Small intestine (tissue), 7 donors: ENCODE data around the gene CELA1. TPM values are rescaled to one million over a fixed set of nuclear protein-coding genes. Genes with fewer than 3 reads are reported as not detected.

ENCODE experiments used
- DNase-seq, 2 donors: peaks; one replicate each; pipeline versions ENCODE4 v3.0.0 to v3.0.0-alpha.2; 2013
- FAIRE-seq: peaks from 2 replicates; lab custom pipeline; 2012; peaks lifted over from hg19 to GRCh38; lab: Jason Lieb, UNC
- H3K27ac ChIP-seq, 3 donors: one replicate each; pipeline ENCODE4 v1.5.1; 2013; ENCODE audit warnings: low read length in 2 of 3, mild to moderate bottlenecking in 2 of 3, control low read depth in 1 of 3, inconsistent platforms in 1 of 3, low read depth in 1 of 3, moderate library complexity in 1 of 3
- H3K27me3 ChIP-seq, 3 donors: one replicate each; pipeline ENCODE4 v1.6.1; 2013; ENCODE audit warnings: low read length in 3 of 3, inconsistent platforms in 1 of 3; ENCODE audit not compliant: control insufficient read depth in 3 of 3, insufficient read depth in 3 of 3
- H3K36me3 ChIP-seq, 3 donors: one replicate each; pipeline ENCODE4 v1.6.1; 2013; ENCODE audit warnings: low read length in 3 of 3, inconsistent platforms in 1 of 3, low read depth in 1 of 3, mild to moderate bottlenecking in 1 of 3, moderate library complexity in 1 of 3; ENCODE audit not compliant: control insufficient read depth in 3 of 3, insufficient read depth in 2 of 3
- H3K4me1 ChIP-seq, 3 donors: one replicate each; pipeline ENCODE4 v1.6.1; 2013; ENCODE audit warnings: low read length in 2 of 3, inconsistent platforms in 1 of 3, low read depth in 1 of 3, mild to moderate bottlenecking in 1 of 3, moderate library complexity in 1 of 3; ENCODE audit not compliant: control insufficient read depth in 3 of 3, insufficient read depth in 2 of 3
- H3K4me3 ChIP-seq, 3 donors: one replicate each; pipeline ENCODE4 v1.5.1; 2013; ENCODE audit warnings: low read length in 3 of 3, control low read depth in 1 of 3, inconsistent platforms in 1 of 3, low read depth in 1 of 3, mild to moderate bottlenecking in 1 of 3, moderate library complexity in 1 of 3
- H3K9me3 ChIP-seq, 2 donors: one replicate each; pipeline ENCODE4 v1.6.1; 2013; ENCODE audit warnings: low read depth in 1 of 2, low read length in 1 of 2; ENCODE audit not compliant: control insufficient read depth in 2 of 2, insufficient read depth in 1 of 2
- WGBS, 3 donors: extraction: QIAGEN DNeasy Blood & Tissue Kit; methylation state at CpG; one replicate each; pipeline ENCODE4 v1.1.7; 2013; 5-methylcytosine and 5-hydroxymethylcytosine counted together
- polyA plus RNA-seq, 4 donors: library from polyadenylated mRNA; stranded (reverse) in 3 of 4; unstranded in 1 of 4; fragments of 200-250 nt in 3 of 4; fragments of 120-200 nt in 1 of 4; gene quantifications; one replicate each; pipeline versions ENCODE4 v1.2.1 to v1.2.3, GENCODE V29; 2013
- donor health status: healthy with polysubstance abuse.
- donor health status: control.
- donor health status: control.
- donor health status: Bipolar disorder and iron deficiency.
- donor health status: healthy.

Gene CELA1
- polyA plus RNA-seq, 4 donors: 0.09 TPM; not detected in 3

- Histone ChIP-seq H3K4me1 (peaks cover 0 to 3% (median 0%) of the 10 kb centered on the region in 3 donors), H3K27ac (no peak overlapping the region), H3K36me3 (no peaks in the 10 kb centered on the region), H3K27me3 (no peaks in the 10 kb centered on the region), H3K4me3 (no peak overlapping the region), H3K9me3 (no peaks in the 10 kb centered on the region)
- DNase-seq (no peak), FAIRE-seq (no peak)
Measured at GRCh38 chr12:51330186-51330585, 16.3 kb downstream of the CELA1 start.

- FAIRE-seq (no peak), DNase-seq (no peak)
- no peak overlapping the region for H3K4me3 ChIP-seq
- peak overlapping the region in 1 of 3 donors; percentile 5 for H3K27ac ChIP-seq
- H3K27me3 ChIP-seq: no peaks in the 10 kb centered on the region
- H3K36me3 ChIP-seq: no peaks in the 10 kb centered on the region
- H3K4me1 ChIP-seq: peaks cover 0 to 3% (median 0%) of the 10 kb centered on the region in 3 donors
- WGBS, 3 donors: 76 to 79% (median 78%) methylated on average over 5 of the region's 5 CpGs
- no peaks in the 10 kb centered on the region for H3K9me3 ChIP-seq
Measured at GRCh38 chr12:51329742-51330141, 16.7 kb downstream of the CELA1 start.

GRCh38 chr12:51328587-51328986 lies 17.9 kb downstream of the CELA1 start:
- H3K27me3 ChIP-seq: no peaks in the 10 kb centered on the region
- H3K9me3 ChIP-seq: no peaks in the 10 kb centered on the region
- FAIRE-seq (no peak), DNase-seq (no peak)
- no peak overlapping the region for H3K4me3 ChIP-seq
- 92 to 96% (median 93%) methylated on average over 4 of the region's 4 CpGs for WGBS, 3 donors
- H3K4me1 ChIP-seq: peaks cover 0 to 3% (median 0%) of the 10 kb centered on the region in 3 donors
- no peaks in the 10 kb centered on the region for H3K36me3 ChIP-seq
- no peak overlapping the region for H3K27ac ChIP-seq

- no peaks in the 10 kb centered on the region for H3K36me3 ChIP-seq
- peak overlapping the region in 2 of 3 donors; percentile 39 to 85 for H3K27ac ChIP-seq
- H3K9me3 ChIP-seq: no peaks in the 10 kb centered on the region
- no peak overlapping the region for H3K4me3 ChIP-seq
- FAIRE-seq: no peak
- peaks cover 0 to 5% (median 0%) of the 10 kb centered on the region in 3 donors for H3K4me1 ChIP-seq
- H3K27me3 ChIP-seq: no peaks in the 10 kb centered on the region
- WGBS, 3 donors: 63 to 80% (median 71%) methylated on average over 7 of the region's 7 CpGs
- DNase-seq: peak in 1 of 2 donors; percentile 23
Measured at GRCh38 chr12:51326698-51327439, 19.6 kb downstream of the CELA1 start.

- no peaks in the 10 kb centered on the region for H3K27me3 ChIP-seq
- peaks cover 0 to 5% (median 0%) of the 10 kb centered on the region in 3 donors for H3K4me1 ChIP-seq
- DNase-seq (no peak), FAIRE-seq (no peak)
- no peaks in the 10 kb centered on the region for H3K36me3 ChIP-seq
- WGBS, 3 donors: 81 to 93% (median 92%) methylated on average over 4 of the region's 4 CpGs
- peak overlapping the region in 1 of 3 donors; percentile 28 for H3K27ac ChIP-seq
- H3K9me3 ChIP-seq: no peaks in the 10 kb centered on the region
- H3K4me3 ChIP-seq: no peak overlapping the region
Measured at GRCh38 chr12:51324953-51325352, 21.5 kb downstream of the CELA1 start.

GRCh38 chr12:51323966-51324895 lies 22.2 kb downstream of the CELA1 start, which contains the start of gene BIN2:
Gene BIN2, minus strand, starts transcription at chr12:51324174. Its CDS starts 72 bp downstream, at chr12:51324102.
- DNase-seq (peak in 1 of 2 donors; percentile 37), FAIRE-seq (no peak)
- H3K27me3 ChIP-seq: no peaks in the 10 kb centered on the region
- peaks cover 0 to 5% (median 0%) of the 10 kb centered on the region in 3 donors for H3K4me1 ChIP-seq
- no peaks in the 10 kb centered on the region for H3K9me3 ChIP-seq
- no peaks in the 10 kb centered on the region for H3K36me3 ChIP-seq
- peak within 1 kb of the TSS in 2 of 3 donors; percentile 76 to 94 for H3K27ac ChIP-seq
- 77 to 94% (median 80%) methylated on average over 49 to 60 of the region's 60 CpGs for WGBS, 3 donors
- H3K4me3 ChIP-seq: peak within 1 kb of the TSS; percentile 7 to 70 (median 50)

- no peaks in the 10 kb centered on the region for H3K27me3 ChIP-seq
- WGBS, 3 donors: 67 to 86% (median 70%) methylated on average over 15 of the region's 15 CpGs
- no peaks in the 10 kb centered on the region for H3K9me3 ChIP-seq
- peak in 1 of 2 donors; percentile 31 for DNase-seq
- no peaks in the 10 kb centered on the region for H3K36me3 ChIP-seq
- H3K4me1 ChIP-seq: peaks cover 0 to 5% (median 0%) of the 10 kb centered on the region in 3 donors
- no peak for FAIRE-seq
- H3K27ac ChIP-seq: peak overlapping the region in 2 of 3 donors; percentile 76 to 94
- H3K4me3 ChIP-seq: peak overlapping the region; percentile 7 to 70 (median 50)
Measured at GRCh38 chr12:51323317-51323960, 23.0 kb downstream of the CELA1 start.

GRCh38 chr12:51322452-51322851 lies 24.0 kb downstream of the CELA1 start:
- peak overlapping the region in 1 of 3 donors; percentile 50 for H3K4me3 ChIP-seq
- no peak for FAIRE-seq
- no peak for DNase-seq

More at GRCh38 chr12:51322452-51322851, 24.0 kb downstream of the CELA1 start:
- 60 to 77% (median 71%) methylated on average over 5 of the region's 5 CpGs for WGBS, 3 donors
- H3K4me1 ChIP-seq: peaks cover 0 to 5% (median 0%) of the 10 kb centered on the region in 3 donors
- no peaks in the 10 kb centered on the region for H3K9me3 ChIP-seq
- no peaks in the 10 kb centered on the region for H3K27me3 ChIP-seq
- H3K27ac ChIP-seq: peak overlapping the region in 2 of 3 donors; percentile 43 to 94
- H3K36me3 ChIP-seq: no peaks in the 10 kb centered on the region
